Type B pancreatic cell (in vitro differentiated cells): ENCODE data around the gene SELE. TPM values are rescaled to one million over a fixed set of nuclear protein-coding genes. Genes with fewer than 3 reads are reported as not detected.

Source experiments
- DNase-seq: peaks from one replicate; pipeline ENCODE4 v3.0.0; 2021; ENCODE audit warnings: mixed read lengths; ENCODE audit not compliant: unreplicated experiment; ENCODE audit errors: extremely low spot score
- H3K27ac Mint-ChIP-seq: 2 replicates; pipeline ENCODE4 v1.8.0; 2021; ENCODE audit warnings: mild to moderate bottlenecking, mixed read lengths
- H3K27me3 Mint-ChIP-seq: 2 replicates; pipeline ENCODE4 v1.8.0; 2021; ENCODE audit warnings: mixed read lengths
- H3K36me3 Mint-ChIP-seq: 2 replicates; pipeline ENCODE4 v1.8.0; 2021; ENCODE audit warnings: mixed read lengths
- H3K4me1 Mint-ChIP-seq: one replicate; pipeline ENCODE4 v1.8.0; 2021; ENCODE audit warnings: mixed read lengths; ENCODE audit not compliant: unreplicated experiment
- H3K4me3 Mint-ChIP-seq: 2 replicates; pipeline ENCODE4 v1.8.0; 2021; ENCODE audit warnings: mild to moderate bottlenecking, mixed read lengths
- H3K9me3 Mint-ChIP-seq: 2 replicates; pipeline ENCODE4 v1.8.0; 2021; ENCODE audit warnings: mixed read lengths
- total RNA-seq: library from RNA; stranded (reverse); gene quantifications from 2 replicates; pipeline ENCODE4 v1.2.1, GENCODE V29; 2021; ENCODE audit warnings: low replicate concordance
- TF ChIP-seq, protein P1 (sequence below): fragments of 200-600 bp; sonication (generic); conservative IDR thresholded peaks from 2 replicates; pipeline ENCODE4 v1.5.0; 2021; ENCODE audit warnings: antibody characterized with exemption, mild to moderate bottlenecking

The SELE gene
- total RNA-seq, 1 donor from 2014 or later = 0.12 TPM

DNA sequence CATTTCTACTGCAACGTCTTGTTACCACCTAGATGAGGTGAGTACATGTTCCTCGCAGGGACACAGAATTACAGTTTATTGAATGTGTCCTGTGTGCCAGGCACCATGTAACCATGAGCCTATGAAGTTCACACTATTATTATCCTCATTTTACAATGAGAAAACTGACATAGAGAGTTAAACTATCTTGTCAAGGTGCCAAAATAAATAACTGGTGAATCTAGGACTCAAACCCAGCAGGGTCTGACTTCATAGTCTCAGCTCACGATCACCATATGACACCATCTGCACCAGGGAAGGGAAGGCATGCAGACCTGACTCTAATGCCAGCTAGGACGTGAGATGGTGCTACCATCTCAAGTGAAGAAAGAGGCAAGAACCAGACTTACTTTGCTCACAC is 2.4 kb downstream of the SELE start:
- H3K27me3 Mint-ChIP-seq = peaks cover 7% of the 10 kb centered on the region
- TF ChIP-seq, protein P1, sequence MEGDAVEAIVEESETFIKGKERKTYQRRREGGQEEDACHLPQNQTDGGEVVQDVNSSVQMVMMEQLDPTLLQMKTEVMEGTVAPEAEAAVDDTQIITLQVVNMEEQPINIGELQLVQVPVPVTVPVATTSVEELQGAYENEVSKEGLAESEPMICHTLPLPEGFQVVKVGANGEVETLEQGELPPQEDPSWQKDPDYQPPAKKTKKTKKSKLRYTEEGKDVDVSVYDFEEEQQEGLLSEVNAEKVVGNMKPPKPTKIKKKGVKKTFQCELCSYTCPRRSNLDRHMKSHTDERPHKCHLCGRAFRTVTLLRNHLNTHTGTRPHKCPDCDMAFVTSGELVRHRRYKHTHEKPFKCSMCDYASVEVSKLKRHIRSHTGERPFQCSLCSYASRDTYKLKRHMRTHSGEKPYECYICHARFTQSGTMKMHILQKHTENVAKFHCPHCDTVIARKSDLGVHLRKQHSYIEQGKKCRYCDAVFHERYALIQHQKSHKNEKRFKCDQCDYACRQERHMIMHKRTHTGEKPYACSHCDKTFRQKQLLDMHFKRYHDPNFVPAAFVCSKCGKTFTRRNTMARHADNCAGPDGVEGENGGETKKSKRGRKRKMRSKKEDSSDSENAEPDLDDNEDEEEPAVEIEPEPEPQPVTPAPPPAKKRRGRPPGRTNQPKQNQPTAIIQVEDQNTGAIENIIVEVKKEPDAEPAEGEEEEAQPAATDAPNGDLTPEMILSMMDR = no peak
- no peak overlapping the region for H3K27ac Mint-ChIP-seq
- H3K9me3 Mint-ChIP-seq = no peaks in the 10 kb centered on the region
- H3K4me3 Mint-ChIP-seq = no peak overlapping the region
- H3K4me1 Mint-ChIP-seq = no peaks in the 10 kb centered on the region
- DNase-seq = no peak
- no peaks in the 10 kb centered on the region for H3K36me3 Mint-ChIP-seq

- Mint-ChIP-seq H3K4me1 (no peaks in the 10 kb centered on the region), H3K9me3 (no peaks in the 10 kb centered on the region), H3K36me3 (no peaks in the 10 kb centered on the region), H3K4me3 (no peak overlapping the region), H3K27ac (no peak overlapping the region), H3K27me3 (peaks cover 7% of the 10 kb centered on the region)
- DNase-seq = no peak
- TF ChIP-seq, protein P1 = no peak
Measured at GRCh38 chr1:169729991-169730390, 3.9 kb downstream of the SELE start.

DNA sequence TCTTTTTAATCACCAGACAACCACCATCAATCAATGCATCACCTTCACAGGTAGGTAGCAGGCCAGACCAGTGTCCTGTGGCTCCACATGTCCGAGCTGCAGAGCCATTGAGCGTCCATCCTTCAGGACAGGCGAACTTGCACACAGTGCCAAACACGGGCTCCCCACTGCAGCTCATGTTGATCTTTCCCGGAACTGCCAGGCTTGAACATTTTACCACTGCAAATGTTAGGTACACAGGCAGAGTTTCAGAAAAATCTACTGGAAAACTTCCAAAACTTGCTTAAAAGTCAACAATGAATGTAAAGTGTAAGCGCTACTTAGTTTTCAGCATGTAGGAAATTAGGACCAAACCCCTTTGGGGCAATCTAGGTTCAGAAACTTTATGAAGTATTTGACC is 6.6 kb downstream of the SELE start:
- Mint-ChIP-seq H3K36me3 (no peaks in the 10 kb centered on the region), H3K9me3 (no peaks in the 10 kb centered on the region), H3K4me3 (no peak overlapping the region), H3K4me1 (peaks cover 5% of the 10 kb centered on the region), H3K27me3 (peaks cover 7% of the 10 kb centered on the region), H3K27ac (no peak overlapping the region)
- TF ChIP-seq, protein P1 = no peak
- DNase-seq = no peak

GRCh38 chr1:169726851-169727250 is 7.0 kb downstream of the SELE start:
- Mint-ChIP-seq H3K4me1 (peaks cover 5% of the 10 kb centered on the region), H3K9me3 (no peaks in the 10 kb centered on the region), H3K27ac (no peak overlapping the region), H3K36me3 (no peaks in the 10 kb centered on the region), H3K4me3 (no peak overlapping the region), H3K27me3 (peaks cover 7% of the 10 kb centered on the region)
- TF ChIP-seq, protein P1 = no peak
- DNase-seq = no peak

GRCh38 chr1:169725930-169726329 is 7.9 kb downstream of the SELE start:
- H3K27me3 Mint-ChIP-seq = peaks cover under 1% of the 10 kb centered on the region
- no peak overlapping the region for H3K4me3 Mint-ChIP-seq
- peaks cover 5% of the 10 kb centered on the region for H3K4me1 Mint-ChIP-seq
- H3K9me3 Mint-ChIP-seq = no peaks in the 10 kb centered on the region
- no peak for DNase-seq
- no peak overlapping the region for H3K27ac Mint-ChIP-seq
- no peaks in the 10 kb centered on the region for H3K36me3 Mint-ChIP-seq
- TF ChIP-seq, protein P1 = no peak

DNA sequence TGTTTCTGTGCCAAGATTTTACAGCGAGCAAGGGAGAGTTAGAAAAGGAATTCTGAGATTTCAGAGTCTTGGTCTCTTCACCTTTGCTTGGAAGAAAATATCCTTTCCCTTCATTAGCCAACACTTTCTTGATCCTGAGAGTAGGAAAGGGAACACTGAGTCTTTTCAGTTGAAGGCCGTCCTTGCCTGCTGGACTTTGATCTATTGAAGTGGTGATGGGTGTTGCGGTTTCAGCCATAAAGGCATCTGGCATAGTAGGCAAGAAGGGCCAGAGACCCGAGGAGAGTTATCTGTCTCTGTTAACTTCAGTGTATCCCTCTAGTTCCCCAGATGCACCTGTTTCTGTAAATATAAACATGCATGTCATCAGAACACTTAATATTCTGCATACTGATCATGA is 9.7 kb downstream of the SELE start:
- peaks cover 5% of the 10 kb centered on the region for H3K4me1 Mint-ChIP-seq
- H3K27me3 Mint-ChIP-seq = no peaks in the 10 kb centered on the region
- H3K36me3 Mint-ChIP-seq = no peaks in the 10 kb centered on the region
- H3K27ac Mint-ChIP-seq = no peak overlapping the region
- no peak overlapping the region for H3K4me3 Mint-ChIP-seq
- H3K9me3 Mint-ChIP-seq = no peaks in the 10 kb centered on the region
- TF ChIP-seq, protein P1 = no peak
- DNase-seq = no peak
